Smooth muscle cell (in vitro differentiated cells): ENCODE data around the gene NSL1. TPM values are rescaled to one million over a fixed set of nuclear protein-coding genes. Genes with fewer than 3 reads are reported as not detected.
A peak's percentile ranks its signal among the peaks of the same experiment; 100 is the strongest.

Experiments used
- DNase-seq: peaks from one replicate; lab custom pipeline; 2025; ENCODE audit not compliant: unreplicated experiment; lab: John Stamatoyannopoulos, UW
- H2AFZ ChIP-seq: fragments of 200-600 bp; sonication (generic); 2 replicates; pipeline ENCODE4 v1.6.0; 2016; ENCODE audit warnings: antibody characterized with exemption, low read depth, mild to moderate bottlenecking
- H3F3A ChIP-seq: fragments of 200-600 bp; sonication (generic); 2 replicates; pipeline ENCODE4 v1.6.0; 2017; ENCODE audit warnings: antibody characterized with exemption, low read depth
- H3K27ac ChIP-seq: fragments of 200-600 bp; sonication (generic); 2 replicates; pipeline ENCODE4 v1.5.1; 2016; ENCODE audit warnings: low read depth, mild to moderate bottlenecking
- H3K27me3 ChIP-seq: fragments of 200-600 bp; sonication (generic); 2 replicates; pipeline ENCODE4 v1.6.1; 2016; ENCODE audit warnings: low read depth, mild to moderate bottlenecking
- H3K36me3 ChIP-seq: fragments of 200-600 bp; sonication (generic); 2 replicates; pipeline ENCODE4 v1.5.1; 2016; ENCODE audit warnings: low read depth
- H3K4me1 ChIP-seq: fragments of 200-600 bp; sonication (generic); 2 replicates; pipeline ENCODE4 v1.5.1; 2016; ENCODE audit warnings: low read depth
- H3K4me2 ChIP-seq: fragments of 200-600 bp; sonication (generic); 2 replicates; pipeline ENCODE4 v1.6.0; 2016; ENCODE audit warnings: mild to moderate bottlenecking
- H3K4me3 ChIP-seq: fragments of 200-600 bp; sonication (generic); 2 replicates; pipeline ENCODE4 v1.5.1; 2016; ENCODE audit warnings: mild to moderate bottlenecking
- H3K79me2 ChIP-seq: fragments of 200-600 bp; sonication (generic); 2 replicates; pipeline ENCODE4 v1.6.0; 2016; ENCODE audit warnings: low read depth, mild to moderate bottlenecking
- H3K9ac ChIP-seq: fragments of 200-600 bp; sonication (generic); 2 replicates; pipeline ENCODE4 v1.6.0; 2016; ENCODE audit warnings: low read depth
- H3K9me3 ChIP-seq: fragments of 200-600 bp; sonication (generic); replicated peaks from 2 replicates; pipeline ENCODE4 v1.5.1; 2016; ENCODE audit warnings: low read depth
- H4K20me1 ChIP-seq: fragments of 200-600 bp; sonication (generic); 2 replicates; pipeline ENCODE4 v1.6.0; 2016; ENCODE audit warnings: low read depth
- WGBS: methylation state at CpG from one replicate; pipeline ENCODE4 v1.1.7; 2016; ENCODE audit warnings: low lambda C conversion rate; 5-methylcytosine and 5-hydroxymethylcytosine counted together
- polyA plus RNA-seq: library from polyadenylated mRNA; unstranded; fragments of >200 nt; fragmentation: Nextera tagmentation; extraction: Ambion mirVana; gene quantifications from 2 replicates; pipeline ENCODE4 v1.2.1, GENCODE V29; 2016
- total RNA-seq: library from RNA; depleted of rRNA; stranded (reverse); fragments of >200 nt; gene quantifications from 2 replicates; pipeline ENCODE4 v1.2.3, GENCODE V29; 2014
- TF ChIP-seq, protein P1 (sequence below): fragments of 200-600 bp; sonication (generic); IDR thresholded peaks from 2 replicates; pipeline ENCODE4 v1.5.1; 2017; ENCODE audit warnings: borderline replicate concordance, mild to moderate bottlenecking, antibody characterized with exemption; ENCODE audit not compliant: insufficient read depth, poor library complexity, severe bottlenecking

The NSL1 gene
- total and polyA plus RNA-seq, 2 experiments from 2014 or later: 30.9 to 34.5 TPM

- H2AFZ ChIP-seq: no peak overlapping the region
- no peaks in the 10 kb centered on the region for H3K27me3 ChIP-seq
- peak overlapping the region; percentile 44 for H3K4me2 ChIP-seq
- no peak overlapping the region for H3K9ac ChIP-seq
- H3K9me3 ChIP-seq: no peaks in the 10 kb centered on the region
- no peaks in the 10 kb centered on the region for H3F3A ChIP-seq
- TF ChIP-seq, protein P1, sequence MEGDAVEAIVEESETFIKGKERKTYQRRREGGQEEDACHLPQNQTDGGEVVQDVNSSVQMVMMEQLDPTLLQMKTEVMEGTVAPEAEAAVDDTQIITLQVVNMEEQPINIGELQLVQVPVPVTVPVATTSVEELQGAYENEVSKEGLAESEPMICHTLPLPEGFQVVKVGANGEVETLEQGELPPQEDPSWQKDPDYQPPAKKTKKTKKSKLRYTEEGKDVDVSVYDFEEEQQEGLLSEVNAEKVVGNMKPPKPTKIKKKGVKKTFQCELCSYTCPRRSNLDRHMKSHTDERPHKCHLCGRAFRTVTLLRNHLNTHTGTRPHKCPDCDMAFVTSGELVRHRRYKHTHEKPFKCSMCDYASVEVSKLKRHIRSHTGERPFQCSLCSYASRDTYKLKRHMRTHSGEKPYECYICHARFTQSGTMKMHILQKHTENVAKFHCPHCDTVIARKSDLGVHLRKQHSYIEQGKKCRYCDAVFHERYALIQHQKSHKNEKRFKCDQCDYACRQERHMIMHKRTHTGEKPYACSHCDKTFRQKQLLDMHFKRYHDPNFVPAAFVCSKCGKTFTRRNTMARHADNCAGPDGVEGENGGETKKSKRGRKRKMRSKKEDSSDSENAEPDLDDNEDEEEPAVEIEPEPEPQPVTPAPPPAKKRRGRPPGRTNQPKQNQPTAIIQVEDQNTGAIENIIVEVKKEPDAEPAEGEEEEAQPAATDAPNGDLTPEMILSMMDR: no peak
- 95% methylated on average over 2 of the region's 2 CpGs for WGBS
- H4K20me1 ChIP-seq: no peaks in the 10 kb centered on the region
- H3K27ac ChIP-seq: no peak overlapping the region
- H3K4me3 ChIP-seq: no peak overlapping the region
- H3K4me1 ChIP-seq: no peaks in the 10 kb centered on the region
- no peaks in the 10 kb centered on the region for H3K79me2 ChIP-seq
- no peak for DNase-seq
- no peaks in the 10 kb centered on the region for H3K36me3 ChIP-seq
Observed at GRCh38 chr1:212687811-212688210, 103.8 kb downstream of the NSL1 start.

- no peak for DNase-seq
- Histone ChIP-seq H3K27ac (no peak overlapping the region), H3K9me3 (no peaks in the 10 kb centered on the region), H3K36me3 (no peaks in the 10 kb centered on the region), H3K79me2 (no peaks in the 10 kb centered on the region), H4K20me1 (no peaks in the 10 kb centered on the region), H3K4me1 (no peaks in the 10 kb centered on the region), H3K9ac (no peak overlapping the region), H2AFZ (no peak overlapping the region), H3F3A (no peaks in the 10 kb centered on the region), H3K27me3 (no peaks in the 10 kb centered on the region), H3K4me2 (no peak overlapping the region), H3K4me3 (no peak overlapping the region)
- TF ChIP-seq, protein P1: no peak
- WGBS: 96% methylated on average over 11 of the region's 11 CpGs
Observed at GRCh38 chr1:212686591-212686990, 105.0 kb downstream of the NSL1 start.

DNA sequence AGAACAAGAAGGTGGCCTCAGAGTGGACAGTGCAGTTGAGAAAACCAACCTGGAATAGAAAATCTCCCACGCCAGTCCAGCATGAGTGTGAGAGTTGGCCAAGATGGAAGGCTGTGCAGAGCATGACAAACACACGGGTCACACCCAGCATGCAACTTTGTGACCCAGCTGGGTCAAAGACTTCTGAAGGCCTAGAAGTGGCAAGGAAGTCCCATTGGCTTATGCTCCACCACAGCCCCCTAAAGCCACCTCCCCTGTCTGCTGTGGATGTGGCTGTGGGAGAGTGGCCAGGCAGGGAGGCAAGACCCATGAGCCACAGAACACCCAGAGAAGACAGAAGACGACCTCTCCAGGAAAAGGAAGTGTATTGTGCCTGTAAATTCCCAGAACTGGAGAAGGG is 105.5 kb downstream of the NSL1 start:
- H3K4me1 ChIP-seq: no peaks in the 10 kb centered on the region
- no peaks in the 10 kb centered on the region for H3K27me3 ChIP-seq
- no peaks in the 10 kb centered on the region for H4K20me1 ChIP-seq
- H3K36me3 ChIP-seq: no peaks in the 10 kb centered on the region
- H3K9me3 ChIP-seq: no peaks in the 10 kb centered on the region
- no peak overlapping the region for H3K4me2 ChIP-seq
- no peak overlapping the region for H3K27ac ChIP-seq
- H3F3A ChIP-seq: no peaks in the 10 kb centered on the region
- no peak overlapping the region for H2AFZ ChIP-seq
- no peak overlapping the region for H3K9ac ChIP-seq
- TF ChIP-seq, protein P1: no peak
- 86% methylated on average over 3 of the region's 3 CpGs for WGBS
- no peaks in the 10 kb centered on the region for H3K79me2 ChIP-seq
- no peak for DNase-seq
- H3K4me3 ChIP-seq: no peak overlapping the region

DNA sequence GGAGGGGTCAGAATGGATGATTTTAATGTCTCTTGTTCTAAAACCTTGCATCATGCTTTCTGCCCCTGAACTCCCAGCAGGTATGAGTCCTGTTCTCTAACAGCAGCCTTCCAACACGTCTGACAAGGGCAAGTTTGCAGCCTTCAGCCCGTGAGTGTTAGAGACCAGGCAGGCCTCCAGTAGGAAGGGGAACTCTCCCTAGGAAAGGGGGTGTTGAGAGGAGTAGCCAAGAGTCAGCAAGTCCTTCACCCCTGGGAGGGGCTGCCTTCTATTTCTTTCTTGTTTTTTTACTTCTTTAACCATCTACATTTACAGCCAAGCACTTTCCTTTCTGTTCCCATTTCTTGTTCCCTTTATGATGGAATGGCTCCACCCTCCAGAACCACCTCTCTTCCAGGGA is 106.1 kb downstream of the NSL1 start:
- Histone ChIP-seq H4K20me1 (no peaks in the 10 kb centered on the region), H3F3A (no peaks in the 10 kb centered on the region), H3K79me2 (no peaks in the 10 kb centered on the region), H3K9me3 (no peaks in the 10 kb centered on the region), H3K36me3 (no peaks in the 10 kb centered on the region), H3K4me1 (no peaks in the 10 kb centered on the region), H3K27me3 (no peaks in the 10 kb centered on the region), H3K9ac (no peak overlapping the region), H3K27ac (no peak overlapping the region), H2AFZ (no peak overlapping the region), H3K4me3 (no peak overlapping the region), H3K4me2 (no peak overlapping the region)
- no peak for DNase-seq
- TF ChIP-seq, protein P1: no peak
- 74% methylated on average over 2 of the region's 2 CpGs for WGBS
